ENCODE measurements around the gene RARG.
A peak's percentile ranks its signal among the peaks of the same experiment; 100 is the strongest.

The RARG gene

GRCh38 chr12:53224061-53224896 lies 7.7 kb downstream of the RARG start:
- TF ChIP-seq, protein P1, sequence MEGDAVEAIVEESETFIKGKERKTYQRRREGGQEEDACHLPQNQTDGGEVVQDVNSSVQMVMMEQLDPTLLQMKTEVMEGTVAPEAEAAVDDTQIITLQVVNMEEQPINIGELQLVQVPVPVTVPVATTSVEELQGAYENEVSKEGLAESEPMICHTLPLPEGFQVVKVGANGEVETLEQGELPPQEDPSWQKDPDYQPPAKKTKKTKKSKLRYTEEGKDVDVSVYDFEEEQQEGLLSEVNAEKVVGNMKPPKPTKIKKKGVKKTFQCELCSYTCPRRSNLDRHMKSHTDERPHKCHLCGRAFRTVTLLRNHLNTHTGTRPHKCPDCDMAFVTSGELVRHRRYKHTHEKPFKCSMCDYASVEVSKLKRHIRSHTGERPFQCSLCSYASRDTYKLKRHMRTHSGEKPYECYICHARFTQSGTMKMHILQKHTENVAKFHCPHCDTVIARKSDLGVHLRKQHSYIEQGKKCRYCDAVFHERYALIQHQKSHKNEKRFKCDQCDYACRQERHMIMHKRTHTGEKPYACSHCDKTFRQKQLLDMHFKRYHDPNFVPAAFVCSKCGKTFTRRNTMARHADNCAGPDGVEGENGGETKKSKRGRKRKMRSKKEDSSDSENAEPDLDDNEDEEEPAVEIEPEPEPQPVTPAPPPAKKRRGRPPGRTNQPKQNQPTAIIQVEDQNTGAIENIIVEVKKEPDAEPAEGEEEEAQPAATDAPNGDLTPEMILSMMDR (IDR thresholded peaks at IDR 0.05; ENCODE audit: low read depth, low read length, missing control alignments) = peak; percentile 37
- H3K4me3 ChIP-seq (replicated peaks; ENCODE audit: low read depth, low read length) = no peak overlapping the region
- no peak for DNase-seq (ENCODE audit: extremely low read depth, low read depth)

GRCh38 chr12:53223389-53224060 lies 8.5 kb downstream of the RARG start:
- TF ChIP-seq, protein P1 (IDR thresholded peaks at IDR 0.05; ENCODE audit: low read depth, low read length, missing control alignments) = no peak
- no peak for DNase-seq (ENCODE audit: extremely low read depth, low read depth)

DNA sequence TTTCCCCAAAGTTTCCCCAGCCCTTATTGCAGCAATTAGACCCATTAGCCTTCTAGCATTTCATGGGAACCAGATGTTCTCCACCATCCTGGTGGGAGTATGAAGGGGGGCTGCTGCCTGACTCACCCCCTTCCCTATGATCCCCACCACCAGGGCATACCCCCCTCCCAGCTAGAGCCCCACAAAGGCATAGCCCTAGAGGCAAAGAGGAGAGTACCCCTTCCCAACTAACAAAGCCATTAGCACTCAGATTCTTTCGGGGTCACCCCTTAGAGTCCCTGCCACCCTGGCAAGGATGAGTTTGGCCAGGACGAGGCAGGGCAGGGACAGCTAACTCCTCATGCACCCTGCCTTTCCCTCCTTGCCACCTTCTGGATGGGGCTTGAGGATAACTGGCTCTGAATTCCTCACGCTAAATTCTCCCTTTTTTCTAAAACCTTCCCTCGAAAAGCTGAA lies 9.2 kb downstream of the RARG start:
- H3K4me3 ChIP-seq (replicated peaks; ENCODE audit: low read depth, low read length) = no peak overlapping the region
- no peak for DNase-seq (ENCODE audit: extremely low read depth, low read depth)
- TF ChIP-seq, protein P1 (IDR thresholded peaks at IDR 0.05; ENCODE audit: low read depth, low read length, missing control alignments) = no peak

More at GRCh38 chr12:53223389-53224060, 8.5 kb downstream of the RARG start:
- H3K4me3 ChIP-seq (replicated peaks; ENCODE audit: low read depth, low read length) = no peak overlapping the region

DNA sequence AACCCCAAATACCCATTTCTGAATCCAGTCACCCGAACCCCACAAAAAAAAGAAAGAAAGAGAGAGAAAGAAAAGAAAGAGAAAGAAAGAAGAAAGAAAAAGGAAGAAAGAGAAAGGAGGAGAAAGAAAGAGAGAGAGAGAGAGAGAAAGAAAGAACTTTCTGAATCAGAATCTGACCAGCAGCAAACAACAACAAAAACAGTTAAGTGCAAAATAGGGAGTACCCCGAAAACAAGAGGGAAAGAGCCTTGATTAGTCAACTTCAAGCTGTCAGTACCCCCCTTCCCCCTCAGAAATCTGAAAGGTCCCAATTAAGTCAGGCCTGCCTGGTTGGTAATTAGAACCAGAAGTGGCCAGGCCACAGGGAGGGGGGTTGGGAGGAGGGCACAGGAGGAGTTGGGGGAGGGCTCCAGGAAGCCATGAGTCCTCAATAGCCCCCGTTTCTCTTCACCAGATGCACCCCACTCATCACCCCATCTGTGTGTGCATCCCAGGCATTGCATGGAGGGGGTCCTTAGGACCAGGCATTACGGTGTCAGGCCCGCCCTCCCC lies 9.8 kb downstream of the RARG start:
- TF ChIP-seq, protein P1 (IDR thresholded peaks at IDR 0.05; ENCODE audit: low read depth, low read length, missing control alignments) = no peak
- DNase-seq (ENCODE audit: extremely low read depth, low read depth) = no peak
- peak overlapping the region; percentile 48 for H3K4me3 ChIP-seq (replicated peaks; ENCODE audit: low read depth, low read length)

DNA sequence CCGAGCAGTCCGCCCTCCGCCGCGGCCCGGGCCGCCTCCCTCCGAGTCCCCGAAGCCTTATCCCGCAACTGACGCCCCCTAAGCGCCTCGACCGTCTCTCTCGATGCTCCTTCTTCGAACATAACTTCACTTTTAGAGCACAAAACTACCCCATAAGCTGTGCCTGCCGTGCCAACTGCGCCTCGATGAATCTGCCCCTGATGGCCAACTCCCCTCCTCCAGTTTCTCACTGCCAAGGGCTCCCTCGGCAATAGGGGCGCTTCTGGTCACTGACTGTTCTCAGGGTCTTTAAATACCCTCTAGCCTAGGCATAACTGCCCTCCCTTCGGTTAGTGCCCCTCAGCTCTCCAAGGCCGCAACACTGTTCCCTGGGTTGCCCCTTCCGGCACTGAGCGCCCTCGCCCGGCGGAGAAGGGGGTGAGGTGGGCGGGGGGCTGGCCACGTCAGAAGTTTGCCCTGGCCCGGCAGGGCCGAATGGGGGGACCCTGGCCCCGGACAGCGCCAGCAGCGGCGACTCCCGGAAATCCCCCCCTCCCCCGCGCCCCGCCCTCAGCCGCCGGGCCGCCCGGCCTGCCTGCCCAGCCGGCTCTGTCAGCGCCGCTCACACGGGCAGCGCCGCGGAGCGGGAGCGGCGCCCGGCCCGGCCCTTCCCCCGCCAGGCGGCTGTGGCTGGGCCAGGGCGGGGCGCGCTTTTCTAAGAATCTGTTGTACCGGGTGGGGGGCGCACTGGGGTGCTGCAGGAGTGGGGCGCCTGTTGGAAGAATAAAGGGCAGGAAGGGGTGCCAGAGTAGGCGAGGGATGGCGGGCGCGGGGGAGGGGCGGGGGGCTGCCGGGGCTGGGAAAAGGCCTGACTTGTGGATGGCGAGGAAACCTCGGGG lies 10.6 kb downstream of the RARG start:
- H3K4me3 ChIP-seq (replicated peaks; ENCODE audit: low read depth, low read length) = peak overlapping the region; percentile 48

More for the DNA sequence above, 10.6 kb downstream of the RARG start:
- TF ChIP-seq, protein P1 (IDR thresholded peaks at IDR 0.05; ENCODE audit: low read depth, low read length, missing control alignments) = no peak
- DNase-seq (ENCODE audit: extremely low read depth, low read depth) = no peak

Measured in HFF-Myc (cell line).